ENCODE data around the gene OGDHL. TPM values are rescaled to one million over a fixed set of nuclear protein-coding genes. Genes with fewer than 3 reads are reported as not detected.

The OGDHL gene
- total and polyA plus RNA-seq, 2 donors (not counting 3 experiments of a cell fraction or from before 2014, with no cell fraction given): 0.43 to 1.0 TPM

DNA sequence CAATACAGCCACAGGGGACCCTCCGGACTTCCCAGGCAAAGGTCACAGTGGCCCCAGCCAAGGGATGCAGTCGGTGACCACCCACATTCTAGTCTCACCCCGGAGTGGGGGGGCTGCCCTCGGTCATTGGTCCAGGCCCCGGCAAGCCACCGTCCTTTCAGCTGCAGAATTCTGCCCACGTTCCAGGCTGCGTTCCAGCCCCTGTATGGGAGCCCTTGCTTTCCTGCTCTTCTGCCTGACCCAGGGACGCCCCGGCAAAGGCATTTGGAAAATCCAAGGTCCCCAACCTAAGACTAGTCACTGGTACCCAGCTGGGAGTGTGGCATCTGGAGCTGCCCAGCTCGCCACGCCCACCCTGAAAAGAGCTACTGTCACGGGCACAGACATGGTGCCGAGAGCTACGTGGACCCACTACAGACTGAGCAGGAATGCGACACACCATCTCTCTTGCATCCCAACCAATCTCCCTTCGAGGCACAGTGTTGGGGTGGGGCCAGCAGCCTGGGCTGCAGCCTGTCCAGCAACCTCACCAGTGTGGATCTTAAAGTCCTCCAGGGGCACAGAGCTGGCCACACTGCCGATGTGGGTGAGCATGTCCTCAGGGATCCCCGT lies 18.6 kb downstream of the OGDHL start:
- Histone ChIP-seq H2AFZ (ENCODE audit: low read depth, low read length) (no peak overlapping the region), H3K9ac (replicated peaks; ENCODE audit: extremely low read depth, insufficient read depth, low read length) (no peak overlapping the region), H3K79me2 (ENCODE audit: control insufficient read depth, insufficient read depth, low read length) (no peaks in the 10 kb centered on the region), H3K4me1 (ENCODE audit: control insufficient read depth, extremely low read depth, insufficient read depth, low read length) (no peaks in the 10 kb centered on the region), H3K9me1 (replicated peaks; ENCODE audit: control insufficient read depth, extremely low read depth, insufficient read depth, low read length) (no peaks in the 10 kb centered on the region), H3K27ac (ENCODE audit: insufficient read depth, low read depth, low read length) (no peak overlapping the region), H3K9me3 (replicated peaks; ENCODE audit: control insufficient read depth, insufficient read depth, low read length) (no peaks in the 10 kb centered on the region), H4K20me1 (replicated peaks; ENCODE audit: control insufficient read depth, extremely low read depth, insufficient read depth, low read length) (no peaks in the 10 kb centered on the region), H3K36me3 (ENCODE audit: control insufficient read depth in 2 of 2, extremely low read depth in 1 of 2, insufficient read depth in 2 of 2, low read length in 2 of 2) (no peaks in the 10 kb centered on the region), H3K27me3 (ENCODE audit: control insufficient read depth in 2 of 2, insufficient read depth in 2 of 2, low read length in 2 of 2) (no peaks in the 10 kb centered on the region), H3K4me2 (ENCODE audit: insufficient read depth, low read length) (no peak overlapping the region), H3K4me3 (replicated peaks in 1 of 3; ENCODE audit: insufficient read depth in 1 of 3, low read depth in 1 of 3, low read length in 3 of 3) (no peak overlapping the region)
- dilution Hi-C loops (cut with MboI; ENCODE audit: extremely low pct_ligation_motif_present, low sequenced_read_pairs): no loop called here
- no peak for FAIRE-seq
- no peak for DNase-seq (ENCODE audit: low read depth, low spot score)
- intact Hi-C loops (cut with micrococcal nuclease): no loop called here
- no TSS peak for BruUV-seq (replicated peaks)
- POLR2A ChIA-PET: no interaction called here
- TF ChIP-seq GATA2 (IDR thresholded peaks at IDR 0.05; ENCODE audit: insufficient read depth, insufficient read length, low read depth, low read length) (no peak), FOS (IDR thresholded peaks at IDR 0.05; ENCODE audit: borderline replicate concordance, insufficient read depth, low read length) (no peak), MYC (IDR thresholded peaks at IDR 0.05; ENCODE audit: low read depth, low read length) (no peak), POLR2AphosphoS5 (IDR thresholded peaks at IDR 0.05; ENCODE audit: insufficient read depth, low read depth, low read length) (no peak), JUN (IDR thresholded peaks at IDR 0.05; ENCODE audit: borderline replicate concordance, insufficient read depth, insufficient read length, low read depth) (no peak), EZH2 (IDR thresholded peaks at IDR 0.05; ENCODE audit: borderline replicate concordance, low read depth, low read length, severe bottlenecking) (no peak)
- TF ChIP-seq, protein P1, sequence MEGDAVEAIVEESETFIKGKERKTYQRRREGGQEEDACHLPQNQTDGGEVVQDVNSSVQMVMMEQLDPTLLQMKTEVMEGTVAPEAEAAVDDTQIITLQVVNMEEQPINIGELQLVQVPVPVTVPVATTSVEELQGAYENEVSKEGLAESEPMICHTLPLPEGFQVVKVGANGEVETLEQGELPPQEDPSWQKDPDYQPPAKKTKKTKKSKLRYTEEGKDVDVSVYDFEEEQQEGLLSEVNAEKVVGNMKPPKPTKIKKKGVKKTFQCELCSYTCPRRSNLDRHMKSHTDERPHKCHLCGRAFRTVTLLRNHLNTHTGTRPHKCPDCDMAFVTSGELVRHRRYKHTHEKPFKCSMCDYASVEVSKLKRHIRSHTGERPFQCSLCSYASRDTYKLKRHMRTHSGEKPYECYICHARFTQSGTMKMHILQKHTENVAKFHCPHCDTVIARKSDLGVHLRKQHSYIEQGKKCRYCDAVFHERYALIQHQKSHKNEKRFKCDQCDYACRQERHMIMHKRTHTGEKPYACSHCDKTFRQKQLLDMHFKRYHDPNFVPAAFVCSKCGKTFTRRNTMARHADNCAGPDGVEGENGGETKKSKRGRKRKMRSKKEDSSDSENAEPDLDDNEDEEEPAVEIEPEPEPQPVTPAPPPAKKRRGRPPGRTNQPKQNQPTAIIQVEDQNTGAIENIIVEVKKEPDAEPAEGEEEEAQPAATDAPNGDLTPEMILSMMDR (IDR thresholded peaks at IDR 0.05; ENCODE audit: extremely low read depth in 1 of 2, insufficient read depth in 1 of 2, low read depth in 1 of 2, low read length in 2 of 2): no peak
- TF ChIP-seq, protein P2, sequence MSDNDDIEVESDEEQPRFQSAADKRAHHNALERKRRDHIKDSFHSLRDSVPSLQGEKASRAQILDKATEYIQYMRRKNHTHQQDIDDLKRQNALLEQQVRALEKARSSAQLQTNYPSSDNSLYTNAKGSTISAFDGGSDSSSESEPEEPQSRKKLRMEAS (IDR thresholded peaks at IDR 0.05; ENCODE audit: insufficient read depth, insufficient read length): no peak
- CTCF ChIA-PET: no interaction called here
